Esophagus squamous epithelium (tissue), 5 donors: Measurements from ENCODE around the gene TMF1. TPM values are rescaled to one million over a fixed set of nuclear protein-coding genes. Genes with fewer than 3 reads are reported as not detected.
A peak's percentile ranks its signal among the peaks of the same experiment; 100 is the strongest.

Source experiments
- DNase-seq: peaks from one replicate; lab custom pipeline; 2025; lab: John Stamatoyannopoulos, UW
- H3K27ac ChIP-seq, 4 donors: fragments of 200-600 bp; sonication (generic); one replicate each; pipeline ENCODE4 v1.5.1; 2016 to 2019; ENCODE audit warnings: mild to moderate bottlenecking in 1 of 4
- H3K27me3 ChIP-seq, 4 donors: fragments of 200-600 bp; sonication (generic); 1 replicate in 3 of 4; 2 replicates in 1 of 4; pipeline versions ENCODE4 v1.5.1 to v1.6.0; 2017 to 2021; ENCODE audit warnings: antibody characterized with exemption in 1 of 4
- H3K36me3 ChIP-seq, 3 donors: fragments of 200-600 bp; sonication (generic); one replicate each; pipeline ENCODE4 v1.5.1; 2016 to 2019
- H3K4me1 ChIP-seq, 3 donors: fragments of 200-600 bp; sonication (generic); one replicate each; pipeline ENCODE4 v1.5.1; 2017 to 2019
- H3K4me3 ChIP-seq, 4 donors: fragments of 200-600 bp; sonication (generic); 1 replicate in 3 of 4; 2 replicates in 1 of 4; pipeline ENCODE4 v1.5.1; 2016 to 2019; ENCODE audit warnings: mild to moderate bottlenecking in 2 of 4, moderate library complexity in 1 of 4
- H3K9me3 ChIP-seq, 3 donors: fragments of 200-600 bp; sonication (generic); one replicate each; pipeline ENCODE4 v1.5.1; 2016 to 2019
- POLR2A ChIP-seq, 4 donors: fragments of 450-650 bp; IDR thresholded peaks; one replicate each; pipeline ENCODE4 v1.6.1; 2017; ENCODE audit warnings: antibody characterized with exemption in 4 of 4, mild to moderate bottlenecking in 4 of 4, moderate library complexity in 3 of 4
- WGBS, 2 donors: methylation state at CpG; one replicate each; pipeline ENCODE4 v1.1.5; 2018; 5-methylcytosine and 5-hydroxymethylcytosine counted together
- intact Hi-C: fragments of 100-400 bp; cut with DNase I; formaldehyde crosslinking; loops from one replicate; pipeline ENCODE4 v1.15.0; 2022
- total RNA-seq, 4 donors: library from RNA; depleted of rRNA; stranded (reverse); fragments of >200 nt; gene quantifications; one replicate each; pipeline ENCODE4 v1.1.0, GENCODE V29; 2016
- TF ChIP-seq, protein P1 (sequence below), 6 experiments: fragments of 450-650 bp in 4 of 6; fragments of 200-600 bp in 2 of 6; sonication (generic) in 2 of 6; IDR thresholded peaks; one replicate each; pipeline ENCODE4 v1.5.1; 2016 to 2019; ENCODE audit warnings: antibody characterized with exemption in 6 of 6, mild to moderate bottlenecking in 4 of 6, moderate library complexity in 4 of 6
- donor health status: DM: yes; HTN: yes; CAD: no.

Gene TMF1
- total RNA-seq, 4 donors from 2014 or later: 13.3 to 30.1 (median 19.4) TPM

DNA sequence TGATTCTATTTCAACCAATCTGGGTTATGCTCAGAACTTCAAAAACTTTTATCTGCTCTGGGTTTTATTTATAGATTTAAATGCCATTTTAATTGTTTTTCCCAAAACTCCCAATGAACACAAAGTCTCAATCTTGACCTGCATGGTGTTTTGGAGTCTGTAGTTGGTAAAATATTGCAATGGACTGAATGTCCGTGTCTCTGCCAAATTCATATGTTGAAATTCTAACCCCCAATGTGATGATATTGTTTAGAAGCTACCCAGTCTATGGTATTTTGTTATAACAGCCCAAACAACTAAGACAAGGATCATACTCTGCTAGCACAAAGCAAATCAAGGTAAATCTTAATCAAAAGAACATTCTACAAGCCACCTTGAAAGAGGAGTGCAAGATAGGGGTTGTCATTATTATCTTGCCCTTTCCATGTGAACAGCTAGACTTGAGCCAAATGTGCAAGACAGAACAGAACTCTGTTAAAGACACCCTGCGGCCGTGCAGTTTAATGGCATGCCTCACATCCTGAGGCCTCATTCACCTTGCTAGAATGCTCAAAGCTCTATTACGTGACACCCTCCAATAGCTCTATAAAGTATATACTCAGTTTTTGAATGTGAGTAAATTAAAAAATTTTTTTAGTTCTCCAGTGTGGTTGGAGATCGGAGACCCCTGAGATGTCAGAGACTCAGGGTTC lies 46.2 kb downstream of the TMF1 start:
- TF ChIP-seq, protein P1, sequence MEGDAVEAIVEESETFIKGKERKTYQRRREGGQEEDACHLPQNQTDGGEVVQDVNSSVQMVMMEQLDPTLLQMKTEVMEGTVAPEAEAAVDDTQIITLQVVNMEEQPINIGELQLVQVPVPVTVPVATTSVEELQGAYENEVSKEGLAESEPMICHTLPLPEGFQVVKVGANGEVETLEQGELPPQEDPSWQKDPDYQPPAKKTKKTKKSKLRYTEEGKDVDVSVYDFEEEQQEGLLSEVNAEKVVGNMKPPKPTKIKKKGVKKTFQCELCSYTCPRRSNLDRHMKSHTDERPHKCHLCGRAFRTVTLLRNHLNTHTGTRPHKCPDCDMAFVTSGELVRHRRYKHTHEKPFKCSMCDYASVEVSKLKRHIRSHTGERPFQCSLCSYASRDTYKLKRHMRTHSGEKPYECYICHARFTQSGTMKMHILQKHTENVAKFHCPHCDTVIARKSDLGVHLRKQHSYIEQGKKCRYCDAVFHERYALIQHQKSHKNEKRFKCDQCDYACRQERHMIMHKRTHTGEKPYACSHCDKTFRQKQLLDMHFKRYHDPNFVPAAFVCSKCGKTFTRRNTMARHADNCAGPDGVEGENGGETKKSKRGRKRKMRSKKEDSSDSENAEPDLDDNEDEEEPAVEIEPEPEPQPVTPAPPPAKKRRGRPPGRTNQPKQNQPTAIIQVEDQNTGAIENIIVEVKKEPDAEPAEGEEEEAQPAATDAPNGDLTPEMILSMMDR (IDR thresholded peaks at IDR 0.05): no peak
- no peak for TF ChIP-seq POLR2A (IDR thresholded peaks at IDR 0.05)
- no peaks in the 10 kb centered on the region for H3K9me3 ChIP-seq
- 35 to 55% methylated on average over 5 of the region's 5 CpGs for WGBS, 2 donors
- H3K27ac ChIP-seq: peak overlapping the region in 2 of 4 donors; percentile 42 to 49
- H3K4me1 ChIP-seq: peaks cover 0 to 54% (median 6%) of the 10 kb centered on the region in 3 donors
- no peak for DNase-seq
- H3K27me3 ChIP-seq: no peaks in the 10 kb centered on the region
- peaks cover 0 to 97% (median 22%) of the 10 kb centered on the region in 3 donors for H3K36me3 ChIP-seq
- intact Hi-C loops: no loop called here
- no peak overlapping the region for H3K4me3 ChIP-seq

DNA sequence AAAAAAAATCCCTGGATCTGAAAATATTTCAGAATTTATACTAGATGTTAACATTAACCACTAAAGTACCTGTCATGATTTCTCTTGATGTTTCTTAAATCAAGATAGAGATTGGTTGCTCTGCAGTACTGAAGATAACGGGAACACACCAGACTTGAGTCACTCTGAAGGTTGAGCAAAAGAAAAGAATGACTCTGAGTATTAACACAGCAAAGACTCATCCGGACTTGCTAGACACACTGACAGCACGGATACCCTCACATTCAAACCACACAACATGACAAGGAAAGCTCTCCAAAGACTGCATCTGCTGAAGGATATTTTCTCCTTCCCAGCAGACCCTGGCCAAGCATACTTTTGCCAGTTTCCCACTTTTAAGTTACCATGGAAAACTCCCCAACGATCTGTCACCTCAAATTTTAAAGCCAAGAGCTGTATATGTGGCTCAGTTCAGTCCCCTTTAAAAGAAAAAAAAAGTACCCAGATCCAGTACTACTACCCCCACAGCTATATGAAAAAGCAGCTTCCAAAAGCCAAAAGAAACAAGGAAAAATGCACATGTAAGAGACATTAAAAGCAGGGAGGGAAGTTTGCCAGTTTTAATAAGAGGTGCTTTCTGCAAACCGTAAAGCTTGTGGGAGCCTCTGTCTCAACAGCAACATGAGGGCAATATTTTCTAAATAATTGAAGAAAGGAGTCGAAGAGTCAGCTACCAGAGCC lies 46.9 kb downstream of the TMF1 start:
- H3K36me3 ChIP-seq: peaks cover 0 to 99% (median 22%) of the 10 kb centered on the region in 3 donors
- intact Hi-C loops: no loop called here
- H3K4me3 ChIP-seq: no peak overlapping the region
- WGBS, 2 donors: 34 to 53% methylated on average over 6 of the region's 6 CpGs
- H3K27ac ChIP-seq: peak overlapping the region in 2 of 4 donors; percentile 36 to 42
- no peaks in the 10 kb centered on the region for H3K9me3 ChIP-seq
- H3K27me3 ChIP-seq: no peaks in the 10 kb centered on the region
- H3K4me1 ChIP-seq: peaks cover 0 to 47% (median 6%) of the 10 kb centered on the region in 3 donors
- TF ChIP-seq, protein P1 (IDR thresholded peaks at IDR 0.05): no peak
- TF ChIP-seq POLR2A (IDR thresholded peaks at IDR 0.05): no peak
- DNase-seq: no peak

DNA sequence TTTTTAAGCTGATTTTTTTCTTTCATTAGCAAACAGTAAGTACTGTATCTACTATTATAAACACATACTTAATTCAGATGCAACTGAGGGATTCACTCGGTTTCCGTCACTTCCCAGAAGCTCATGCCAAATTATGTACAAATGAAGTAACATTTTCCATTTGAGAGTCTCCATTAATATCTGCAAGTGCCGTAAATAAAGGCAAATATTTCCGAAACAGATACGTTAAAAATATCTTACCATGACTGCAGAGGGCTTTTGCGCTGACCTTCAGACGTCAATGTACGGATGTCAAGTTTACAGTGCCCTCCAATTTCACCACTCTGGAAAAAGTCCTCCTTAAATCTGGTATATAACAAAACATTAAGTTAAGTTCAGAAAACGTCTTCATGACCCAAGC lies 48.0 kb downstream of the TMF1 start:
- DNase-seq: no peak
- peaks cover 0 to 100% (median 22%) of the 10 kb centered on the region in 3 donors for H3K36me3 ChIP-seq
- intact Hi-C loops: no loop called here
- H3K4me1 ChIP-seq: peaks cover 0 to 36% (median 10%) of the 10 kb centered on the region in 3 donors
- H3K27ac ChIP-seq: peak overlapping the region in 2 of 4 donors; percentile 36 to 38
- no peak overlapping the region for H3K4me3 ChIP-seq
- no peaks in the 10 kb centered on the region for H3K9me3 ChIP-seq
- H3K27me3 ChIP-seq: no peaks in the 10 kb centered on the region
- no peak for TF ChIP-seq POLR2A (IDR thresholded peaks at IDR 0.05)
- TF ChIP-seq, protein P1 (IDR thresholded peaks at IDR 0.05): no peak
- 88 to 90% methylated on average over 9 of the region's 9 CpGs for WGBS, 2 donors

DNA sequence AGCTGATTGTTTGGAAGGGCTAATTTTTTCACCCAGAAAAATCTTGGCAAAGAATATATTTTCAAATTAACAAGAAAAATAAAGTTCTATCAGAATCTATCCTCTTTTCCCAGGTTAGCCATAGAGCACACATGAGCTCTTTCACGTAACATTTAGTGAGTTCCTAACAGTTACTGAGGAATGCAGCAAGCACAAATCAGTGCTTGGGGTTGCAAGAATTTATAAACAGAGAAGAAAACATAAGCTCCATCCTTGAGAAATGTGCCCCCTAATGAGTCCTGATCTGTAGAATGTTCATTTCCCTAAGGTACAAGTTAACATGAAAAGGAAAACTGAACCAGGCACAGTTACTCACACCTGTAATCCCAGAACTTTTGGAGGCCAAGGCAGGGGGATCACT lies 52.5 kb downstream of the TMF1 start:
- 72 to 93% methylated on average over 1 of the region's 1 CpG for WGBS, 2 donors
- H3K36me3 ChIP-seq: peaks cover 0 to 97% (median 34%) of the 10 kb centered on the region in 3 donors
- H3K27ac ChIP-seq: peak overlapping the region in 1 of 4 donors; percentile 22
- no peak for DNase-seq
- intact Hi-C loops: no loop called here
- no peak for TF ChIP-seq POLR2A (IDR thresholded peaks at IDR 0.05)
- TF ChIP-seq, protein P1 (IDR thresholded peaks at IDR 0.05): no peak
- H3K4me3 ChIP-seq: no peak overlapping the region
- no peaks in the 10 kb centered on the region for H3K27me3 ChIP-seq
- H3K4me1 ChIP-seq: peaks cover 0 to 13% (median 6%) of the 10 kb centered on the region in 3 donors
- no peaks in the 10 kb centered on the region for H3K9me3 ChIP-seq

DNA sequence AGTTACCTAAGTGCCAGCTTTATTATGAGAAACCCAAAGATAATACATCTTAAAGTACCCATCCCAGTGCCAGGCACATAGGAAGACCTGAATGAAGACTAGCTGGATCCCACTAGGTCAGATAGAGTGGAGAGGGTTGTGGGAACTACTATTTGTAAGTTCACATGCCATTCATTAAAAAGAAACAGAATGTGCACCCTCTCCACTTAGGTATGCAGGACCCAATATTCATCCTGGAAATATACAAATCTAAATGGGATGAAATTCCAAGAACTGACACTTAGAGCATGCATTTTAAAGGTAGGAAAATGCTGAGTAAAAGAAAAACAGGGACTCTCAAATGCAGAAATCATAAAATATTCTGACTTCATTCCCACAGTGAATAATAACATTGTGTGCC lies 53.0 kb downstream of the TMF1 start:
- TF ChIP-seq, protein P1 (IDR thresholded peaks at IDR 0.05): no peak
- TF ChIP-seq POLR2A (IDR thresholded peaks at IDR 0.05): no peak
- peaks cover 0 to 97% (median 33%) of the 10 kb centered on the region in 3 donors for H3K36me3 ChIP-seq
- H3K27ac ChIP-seq: no peak overlapping the region
- intact Hi-C loops: no loop called here
- peaks cover 0 to 13% (median 6%) of the 10 kb centered on the region in 3 donors for H3K4me1 ChIP-seq
- DNase-seq: no peak
- no peak overlapping the region for H3K4me3 ChIP-seq
- no peaks in the 10 kb centered on the region for H3K27me3 ChIP-seq
- no peaks in the 10 kb centered on the region for H3K9me3 ChIP-seq
